K562 treated with DMSO at 1 percent for 4 hours (cell line): ENCODE data around the gene QSOX1. TPM values are rescaled to one million over a fixed set of nuclear protein-coding genes. Genes with fewer than 3 reads are reported as not detected.

Source experiments
- total RNA-seq: library from RNA; unstranded; fragments of 300-600 nt; gene quantifications from 2 replicates; pipeline ENCODE4 v1.2.3, GENCODE V29; 2022; ENCODE audit not compliant: insufficient read depth

QSOX1 gene, protein sequence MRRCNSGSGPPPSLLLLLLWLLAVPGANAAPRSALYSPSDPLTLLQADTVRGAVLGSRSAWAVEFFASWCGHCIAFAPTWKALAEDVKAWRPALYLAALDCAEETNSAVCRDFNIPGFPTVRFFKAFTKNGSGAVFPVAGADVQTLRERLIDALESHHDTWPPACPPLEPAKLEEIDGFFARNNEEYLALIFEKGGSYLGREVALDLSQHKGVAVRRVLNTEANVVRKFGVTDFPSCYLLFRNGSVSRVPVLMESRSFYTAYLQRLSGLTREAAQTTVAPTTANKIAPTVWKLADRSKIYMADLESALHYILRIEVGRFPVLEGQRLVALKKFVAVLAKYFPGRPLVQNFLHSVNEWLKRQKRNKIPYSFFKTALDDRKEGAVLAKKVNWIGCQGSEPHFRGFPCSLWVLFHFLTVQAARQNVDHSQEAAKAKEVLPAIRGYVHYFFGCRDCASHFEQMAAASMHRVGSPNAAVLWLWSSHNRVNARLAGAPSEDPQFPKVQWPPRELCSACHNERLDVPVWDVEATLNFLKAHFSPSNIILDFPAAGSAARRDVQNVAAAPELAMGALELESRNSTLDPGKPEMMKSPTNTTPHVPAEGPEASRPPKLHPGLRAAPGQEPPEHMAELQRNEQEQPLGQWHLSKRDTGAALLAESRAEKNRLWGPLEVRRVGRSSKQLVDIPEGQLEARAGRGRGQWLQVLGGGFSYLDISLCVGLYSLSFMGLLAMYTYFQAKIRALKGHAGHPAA
- 68.1 and 77.7 TPM in 2 replicates for total RNA-seq

DNA sequence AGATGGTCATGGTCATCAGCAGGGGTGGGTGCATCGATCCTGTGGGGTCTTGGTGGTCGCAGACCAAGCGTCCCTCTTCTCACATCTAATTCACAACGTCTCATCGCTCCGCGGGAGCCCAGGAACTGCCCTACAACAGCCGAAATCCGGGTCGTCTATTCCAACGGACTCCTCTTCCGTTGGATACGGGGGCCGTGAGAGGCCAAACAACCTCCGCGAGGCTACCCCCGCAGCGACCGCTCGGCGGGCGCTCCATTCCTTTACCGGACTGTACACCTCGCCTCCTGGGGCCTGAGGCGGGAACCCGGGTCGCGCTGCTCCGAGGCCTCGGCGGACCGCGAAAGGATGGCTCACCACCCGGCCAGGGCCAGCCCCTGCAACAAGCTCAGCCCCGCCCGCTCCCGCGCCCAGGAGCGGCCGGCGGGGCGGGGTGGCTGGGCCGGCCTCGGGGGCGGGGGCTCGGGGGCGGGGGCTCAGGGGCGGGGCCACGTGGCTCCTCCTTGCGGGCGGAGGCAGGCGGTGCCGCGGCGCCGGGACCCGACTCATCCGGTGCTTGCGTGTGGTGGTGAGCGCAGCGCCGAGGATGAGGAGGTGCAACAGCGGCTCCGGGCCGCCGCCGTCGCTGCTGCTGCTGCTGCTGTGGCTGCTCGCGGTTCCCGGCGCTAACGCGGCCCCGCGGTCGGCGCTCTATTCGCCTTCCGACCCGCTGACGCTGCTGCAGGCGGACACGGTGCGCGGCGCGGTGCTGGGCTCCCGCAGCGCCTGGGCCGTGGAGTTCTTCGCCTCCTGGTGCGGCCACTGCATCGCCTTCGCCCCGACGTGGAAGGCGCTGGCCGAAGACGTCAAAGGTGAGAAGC is at the start of gene QSOX1:
TSS of gene QSOX1 (plus strand) at position 545 of the 857 bp plus-strand sequence. CDS start at position 584, 39 bp downstream.

DNA sequence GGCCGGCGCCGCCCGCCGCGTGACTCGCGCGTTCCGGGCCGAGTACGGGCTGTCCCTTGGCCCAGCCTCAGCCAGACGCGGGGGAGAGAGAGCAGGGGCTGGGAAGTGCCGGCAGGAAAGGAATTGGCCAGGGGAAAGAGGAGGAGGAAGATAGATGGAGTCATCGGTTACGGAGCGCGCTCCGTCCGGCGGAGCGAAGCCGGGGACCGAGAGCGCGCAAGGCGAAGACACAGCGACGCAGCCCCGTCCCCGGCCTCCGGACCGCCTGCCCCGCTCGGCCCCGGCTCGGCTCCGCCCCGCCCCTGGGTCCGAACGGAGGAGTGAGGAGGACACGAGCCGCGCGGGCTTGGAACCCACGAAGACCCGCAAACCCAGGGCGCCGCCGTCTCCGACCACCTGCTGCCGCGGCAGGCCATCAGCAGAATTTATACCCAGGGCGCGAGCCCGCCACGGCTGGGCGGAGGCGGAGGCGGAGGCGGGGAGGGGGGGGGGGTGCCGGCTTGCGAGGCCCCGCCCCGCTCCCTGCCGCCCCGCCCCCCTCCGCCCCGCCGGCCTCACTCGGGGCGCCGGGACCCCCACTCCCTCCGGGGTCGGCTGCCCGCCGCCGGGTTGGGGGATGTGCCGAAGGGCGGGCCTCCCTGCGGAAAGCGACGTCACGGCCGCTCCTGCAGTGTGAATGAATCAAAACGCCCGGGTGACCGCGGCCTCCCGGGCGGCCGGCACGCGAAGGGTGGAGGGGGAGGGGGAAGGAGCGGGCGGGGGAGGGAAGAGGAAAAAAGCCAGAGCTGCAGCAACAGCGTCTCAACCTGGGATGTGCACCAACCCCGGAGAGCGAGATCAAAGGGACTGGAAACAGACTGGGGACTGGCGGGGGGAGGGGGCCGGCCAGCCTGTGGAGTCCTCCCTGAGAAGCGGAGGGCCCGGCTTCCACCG is 75.1 kb downstream of the QSOX1 start, which contains the start of gene LHX4:
TSS of gene LHX4 (plus strand) at position 782 of the 933 bp plus-strand sequence. CDS start 266 bp downstream, outside the sequence.

Other genes with a start within 250 kb of the QSOX1 start
- gene CEP350, start 200.1 kb upstream of the QSOX1 start, total RNA-seq = 23.2 and 31.4 TPM in 2 replicates
- gene LHX4, start 75.4 kb downstream of the QSOX1 start, total RNA-seq = 0.40 TPM in 1 of 2 replicates, not detected in the other